ENCODE results near the gene KDM4B. TPM values are rescaled to one million over a fixed set of nuclear protein-coding genes. Genes with fewer than 3 reads are reported as not detected.

KDM4B gene
- total RNA-seq, 2 experiments from 2014 or later = 46.3 to 46.6 TPM

DNA sequence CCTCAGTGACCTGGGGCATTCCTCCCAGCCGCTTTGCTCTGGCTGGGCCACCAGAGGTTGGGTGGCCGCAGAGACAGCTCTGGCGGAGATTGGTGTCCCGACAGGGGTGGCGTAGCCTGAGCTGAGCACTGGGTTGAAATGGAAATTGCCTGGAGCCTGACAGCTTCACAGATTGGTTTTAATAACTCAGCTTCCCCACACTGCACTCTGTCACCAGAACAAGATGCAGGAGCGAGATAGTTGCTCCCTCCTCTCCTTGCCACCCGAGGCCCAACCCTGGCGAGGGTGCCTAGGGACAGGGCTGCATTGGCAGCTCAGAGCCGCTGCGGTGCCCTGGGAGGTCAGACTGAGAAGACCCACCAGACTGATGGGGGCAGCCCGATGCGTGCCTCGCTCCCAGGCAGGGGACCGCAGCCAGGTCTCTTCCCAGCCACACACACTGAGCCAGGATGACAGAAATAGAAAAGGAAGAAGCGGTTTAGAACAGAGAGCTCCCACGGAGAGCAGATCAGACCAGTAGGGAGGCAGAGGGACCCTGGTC, 84.1 kb downstream of the KDM4B start:
- H3K9me3 Mint-ChIP-seq = no peaks in the 10 kb centered on the region
- H3K27me3 Mint-ChIP-seq = no peaks in the 10 kb centered on the region
- peaks cover 2% of the 10 kb centered on the region for H3K4me1 Mint-ChIP-seq (ENCODE audit: low read depth)
- ATAC-seq (no peak), DNase-seq (no peak)
- peaks cover 9% of the 10 kb centered on the region for H3K36me3 Mint-ChIP-seq (ENCODE audit: low read depth)
- no peak overlapping the region for H3K4me3 Mint-ChIP-seq
- TF ChIP-seq, protein P1, sequence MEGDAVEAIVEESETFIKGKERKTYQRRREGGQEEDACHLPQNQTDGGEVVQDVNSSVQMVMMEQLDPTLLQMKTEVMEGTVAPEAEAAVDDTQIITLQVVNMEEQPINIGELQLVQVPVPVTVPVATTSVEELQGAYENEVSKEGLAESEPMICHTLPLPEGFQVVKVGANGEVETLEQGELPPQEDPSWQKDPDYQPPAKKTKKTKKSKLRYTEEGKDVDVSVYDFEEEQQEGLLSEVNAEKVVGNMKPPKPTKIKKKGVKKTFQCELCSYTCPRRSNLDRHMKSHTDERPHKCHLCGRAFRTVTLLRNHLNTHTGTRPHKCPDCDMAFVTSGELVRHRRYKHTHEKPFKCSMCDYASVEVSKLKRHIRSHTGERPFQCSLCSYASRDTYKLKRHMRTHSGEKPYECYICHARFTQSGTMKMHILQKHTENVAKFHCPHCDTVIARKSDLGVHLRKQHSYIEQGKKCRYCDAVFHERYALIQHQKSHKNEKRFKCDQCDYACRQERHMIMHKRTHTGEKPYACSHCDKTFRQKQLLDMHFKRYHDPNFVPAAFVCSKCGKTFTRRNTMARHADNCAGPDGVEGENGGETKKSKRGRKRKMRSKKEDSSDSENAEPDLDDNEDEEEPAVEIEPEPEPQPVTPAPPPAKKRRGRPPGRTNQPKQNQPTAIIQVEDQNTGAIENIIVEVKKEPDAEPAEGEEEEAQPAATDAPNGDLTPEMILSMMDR (IDR thresholded peaks at IDR 0.05) = no peak
- intact Hi-C loops (cut with micrococcal nuclease) = no loop called here
- no peak overlapping the region for H3K27ac Mint-ChIP-seq
- CTCF ChIA-PET = interaction anchor here (1.2 to 1.4 kb wide), 3 partner anchors 23 to 117 kb away, joined by 3 to 4 read pairs (median 3); no protein-coding TSS in a partner anchor
- POLR2A ChIA-PET = interaction anchor here (1.8 kb wide), 1 partner anchor 101 kb away, joined by 4 read pairs; no protein-coding TSS in a partner anchor

DNA sequence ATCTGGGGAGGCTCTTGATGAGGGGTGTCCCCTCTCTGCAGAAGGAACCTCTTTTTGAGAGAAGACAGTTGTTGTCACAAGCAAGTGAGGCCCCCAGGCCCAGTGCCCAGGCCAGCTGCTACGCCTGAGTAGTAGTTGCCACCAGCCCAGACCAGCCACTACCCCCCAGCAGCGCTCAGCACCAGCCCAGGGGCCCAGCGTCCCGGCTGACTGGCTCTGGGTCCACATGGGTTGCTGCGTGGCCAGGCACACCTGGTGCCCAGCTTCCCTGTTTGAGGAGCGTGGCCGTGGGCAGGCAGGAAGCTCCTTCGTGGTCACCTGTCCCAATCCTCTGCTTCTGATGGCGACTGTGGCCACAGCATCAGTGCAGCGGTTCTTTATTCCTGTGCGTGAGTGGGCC, 84.7 kb downstream of the KDM4B start:
- H3K9me3 Mint-ChIP-seq = no peaks in the 10 kb centered on the region
- TF ChIP-seq, protein P1 (IDR thresholded peaks at IDR 0.05) = no peak
- ChIA-PET POLR2A (interaction anchor here (1.8 kb wide), 1 partner anchor 101 kb away, joined by 4 read pairs; no protein-coding TSS in a partner anchor), CTCF (interaction anchor here (1.2 to 1.5 kb wide), 4 partner anchors 22 to 116 kb away, joined by 3 to 4 read pairs (median 4); no protein-coding TSS in a partner anchor)
- H3K27me3 Mint-ChIP-seq = no peaks in the 10 kb centered on the region
- H3K4me1 Mint-ChIP-seq (ENCODE audit: low read depth) = no peaks in the 10 kb centered on the region
- ATAC-seq (no peak), DNase-seq (no peak)
- peaks cover 8% of the 10 kb centered on the region for H3K36me3 Mint-ChIP-seq (ENCODE audit: low read depth)
- H3K27ac Mint-ChIP-seq = no peak overlapping the region
- intact Hi-C loops (cut with micrococcal nuclease) = no loop called here
- H3K4me3 Mint-ChIP-seq = no peak overlapping the region

DNA sequence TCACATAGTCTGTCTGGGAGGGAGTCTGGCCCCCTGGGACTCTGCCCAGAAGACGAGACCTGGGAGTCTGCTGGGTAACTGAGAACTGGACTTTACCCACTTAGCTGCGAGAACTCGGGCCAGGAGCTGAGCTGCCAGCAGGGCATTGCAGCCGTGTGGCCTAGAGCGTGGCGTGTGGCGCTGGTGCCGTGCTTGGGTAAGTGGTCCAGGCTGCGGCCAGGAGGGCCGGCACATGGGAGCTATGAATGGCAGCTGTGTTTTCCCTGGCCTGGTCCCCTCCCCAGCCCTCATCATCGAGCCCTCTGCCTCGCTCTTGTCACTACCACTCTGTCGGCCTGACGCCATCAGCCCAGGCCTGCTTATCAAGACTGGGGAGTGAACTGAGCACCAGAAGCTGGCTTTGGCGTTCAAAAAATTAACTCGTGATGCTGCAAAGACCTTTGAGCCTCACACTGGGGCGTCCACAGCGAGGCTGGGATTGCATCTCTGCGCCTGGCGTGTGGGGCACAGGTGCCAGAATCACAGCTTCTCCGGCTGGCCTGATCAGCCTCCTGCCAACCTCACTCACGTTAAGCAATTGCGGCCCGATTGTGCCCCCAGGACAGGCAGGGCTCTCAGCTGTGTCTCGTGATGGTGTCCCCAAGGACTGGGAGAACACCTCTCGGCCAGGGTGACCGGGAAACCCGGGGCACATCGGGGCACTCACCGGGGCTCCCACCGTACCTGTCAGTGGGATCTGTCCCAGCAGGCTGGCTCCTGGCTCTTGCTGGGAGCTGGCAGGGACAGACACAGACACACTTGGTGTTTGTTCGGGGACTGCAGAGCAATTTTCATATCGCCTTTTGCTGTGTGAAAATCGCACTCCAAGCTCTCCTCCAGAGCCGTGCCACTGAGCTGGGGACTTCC, 85.9 kb downstream of the KDM4B start:
- Mint-ChIP-seq H3K4me3 (no peak overlapping the region), H3K4me1 (ENCODE audit: low read depth) (no peaks in the 10 kb centered on the region), H3K36me3 (ENCODE audit: low read depth) (peaks cover 10% of the 10 kb centered on the region), H3K9me3 (no peaks in the 10 kb centered on the region), H3K27ac (no peak overlapping the region), H3K27me3 (no peaks in the 10 kb centered on the region)
- intact Hi-C loops (cut with micrococcal nuclease) = no loop called here
- ATAC-seq = no peak
- CTCF ChIA-PET = interaction anchor here (1.2 to 1.5 kb wide), 3 partner anchors 16 to 25 kb away, joined by 3 to 4 read pairs (median 3); no protein-coding TSS in a partner anchor
- TF ChIP-seq, protein P1 (IDR thresholded peaks at IDR 0.05) = no peak
- DNase-seq = no peak
- POLR2A ChIA-PET = interaction anchor here (1.1 to 1.5 kb wide), 2 partner anchors 16 to 51 kb away, joined by 3 to 4 read pairs; no protein-coding TSS in a partner anchor

DNA sequence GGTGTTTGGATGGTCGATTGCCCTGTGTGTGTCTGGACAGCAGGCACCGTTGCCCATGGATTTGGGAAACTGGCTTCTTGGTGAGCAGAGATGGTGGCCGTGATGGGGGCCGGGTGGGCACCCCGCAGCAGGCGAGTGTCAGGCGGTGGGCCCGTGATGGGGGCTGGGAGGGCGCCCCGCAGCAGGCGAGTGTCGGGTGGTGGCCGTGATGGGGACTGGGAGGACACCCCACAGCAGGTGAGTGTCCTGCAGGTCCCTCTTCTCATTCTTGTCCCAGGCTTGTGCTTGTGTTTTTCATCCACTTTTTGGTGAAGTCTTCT, 86.5 kb downstream of the KDM4B start:
- ChIA-PET POLR2A (interaction anchor here (1.5 kb wide), 1 partner anchor 16 kb away, joined by 4 read pairs; no protein-coding TSS in a partner anchor), CTCF (interaction anchor here (1.2 kb wide), 1 partner anchor 17 kb away, joined by 3 read pairs; no protein-coding TSS in a partner anchor)
- H3K36me3 Mint-ChIP-seq (ENCODE audit: low read depth) = peaks cover 10% of the 10 kb centered on the region
- TF ChIP-seq, protein P1 (IDR thresholded peaks at IDR 0.05) = no peak
- DNase-seq (no peak), ATAC-seq (no peak)
- no peak overlapping the region for H3K4me3 Mint-ChIP-seq
- H3K27me3 Mint-ChIP-seq = no peaks in the 10 kb centered on the region
- no peak overlapping the region for H3K27ac Mint-ChIP-seq
- H3K4me1 Mint-ChIP-seq (ENCODE audit: low read depth) = no peaks in the 10 kb centered on the region
- H3K9me3 Mint-ChIP-seq = no peaks in the 10 kb centered on the region
- intact Hi-C loops (cut with micrococcal nuclease) = no loop called here
